NCI-H2196 (cell line): ENCODE measurements around the gene NUCKS1.

Experiments
- DNase-seq: peaks from one replicate; lab custom pipeline; 2025; ENCODE audit not compliant: unreplicated experiment; lab: John Stamatoyannopoulos, UW

The NUCKS1 gene

GRCh38 chr1:205670611-205671430 lies 79.2 kb downstream of the NUCKS1 start:
- DNase-seq = no peak

- DNase-seq = no peak
Observed at GRCh38 chr1:205670150-205670446, 79.9 kb downstream of the NUCKS1 start.

DNA sequence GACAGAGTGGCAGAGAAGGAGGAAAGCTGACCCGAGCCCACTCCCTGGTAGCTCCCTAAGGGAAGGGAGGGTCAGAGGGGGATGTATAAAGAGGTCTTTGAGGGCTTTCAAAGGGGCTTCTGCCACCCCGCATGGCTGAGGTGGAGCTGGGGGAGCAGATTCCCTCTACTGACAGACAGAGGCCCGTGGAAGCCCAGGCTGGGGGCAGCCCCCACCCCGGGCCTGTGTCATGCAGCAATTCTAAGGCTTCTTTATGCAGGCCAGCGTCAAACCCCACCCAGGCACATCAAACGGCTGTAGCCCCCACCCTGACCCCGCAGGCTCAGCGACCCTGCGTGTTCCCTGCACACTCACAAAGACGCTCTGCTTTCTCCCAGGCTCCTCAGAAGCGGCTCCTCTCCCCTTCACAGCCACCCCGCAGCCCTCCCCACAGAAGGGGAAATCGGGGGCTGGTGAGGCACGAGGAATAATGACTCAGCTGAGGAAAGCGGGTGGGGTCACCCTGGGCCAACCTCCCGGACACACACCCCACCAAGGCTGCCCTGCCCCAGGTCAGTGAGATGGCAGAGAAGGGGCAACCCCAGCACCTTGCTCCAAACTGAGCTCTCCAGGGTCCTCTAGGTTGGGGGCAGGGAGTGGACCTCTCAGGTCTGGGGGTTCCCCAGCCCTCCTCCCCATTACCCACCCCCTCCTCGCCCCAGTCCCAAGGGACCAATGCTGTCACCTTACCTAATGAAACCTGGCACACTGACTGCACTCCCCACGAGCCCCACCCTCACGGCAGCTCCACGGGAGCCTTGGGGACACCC lies 80.4 kb downstream of the NUCKS1 start:
- no peak for DNase-seq

DNA sequence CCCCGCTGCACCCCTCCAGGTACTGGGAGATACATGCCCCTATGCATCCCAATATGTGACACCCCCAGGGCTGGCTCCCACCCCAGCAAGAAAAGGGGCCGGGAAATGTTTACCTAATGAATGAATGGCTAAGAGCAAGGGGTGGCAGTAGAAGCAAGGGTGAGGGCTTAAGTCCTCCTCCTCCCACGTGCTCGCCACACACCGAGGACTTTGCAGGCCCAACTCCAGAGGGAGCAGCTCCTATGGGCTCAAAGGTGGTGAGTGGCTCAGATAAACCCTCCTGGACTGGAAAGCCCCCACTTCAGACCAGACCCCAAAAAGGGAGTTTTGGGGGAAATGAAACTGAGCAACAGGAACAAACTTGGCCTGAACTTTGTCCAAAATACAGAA lies 81.0 kb downstream of the NUCKS1 start:
- no peak for DNase-seq

GRCh38 chr1:205667909-205668643 lies 81.9 kb downstream of the NUCKS1 start:
- DNase-seq = no peak

DNA sequence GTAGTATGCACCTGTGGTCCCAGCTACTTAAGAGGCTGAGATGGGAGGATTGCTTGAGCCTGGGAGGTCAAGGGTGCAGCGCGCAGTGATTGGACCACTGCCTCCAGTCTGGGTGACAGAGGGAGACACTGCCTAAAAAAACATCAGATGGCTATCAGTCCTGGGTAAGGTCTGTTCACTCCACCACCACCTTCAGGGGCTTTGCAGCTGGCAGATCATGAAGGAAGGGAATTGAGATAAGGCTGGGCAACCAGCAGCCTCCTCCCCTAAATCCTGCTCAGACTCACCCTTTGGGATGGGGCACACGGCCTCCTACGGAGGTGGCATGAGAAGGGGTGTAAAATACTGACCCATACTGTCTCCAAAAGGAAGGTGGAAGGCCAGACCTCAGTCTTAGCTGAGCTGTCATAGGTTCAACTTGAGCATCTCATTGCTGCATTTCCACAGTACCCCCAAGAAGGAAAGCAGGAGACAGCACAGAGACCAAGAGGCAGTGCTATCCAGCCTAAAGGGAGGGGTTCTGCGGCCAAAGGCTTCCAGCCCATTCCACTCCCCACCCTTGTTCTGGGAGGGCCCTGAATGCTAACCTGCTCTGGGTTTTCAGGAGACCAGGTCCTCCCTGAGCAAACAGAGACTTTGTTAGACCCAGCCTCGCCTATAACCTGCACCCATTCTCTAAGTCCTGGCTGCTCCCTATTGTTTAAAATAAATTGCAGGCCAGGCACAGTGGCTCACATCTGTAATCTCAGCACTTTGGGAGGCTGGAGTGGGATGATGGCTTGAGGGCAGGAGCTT lies 83.4 kb downstream of the NUCKS1 start:
- DNase-seq = no peak

- no peak for DNase-seq
Observed at GRCh38 chr1:205665201-205666045, 84.6 kb downstream of the NUCKS1 start.

- peak; percentile 65 for DNase-seq
Observed at GRCh38 chr1:205664399-205665017, 85.5 kb downstream of the NUCKS1 start.

DNA sequence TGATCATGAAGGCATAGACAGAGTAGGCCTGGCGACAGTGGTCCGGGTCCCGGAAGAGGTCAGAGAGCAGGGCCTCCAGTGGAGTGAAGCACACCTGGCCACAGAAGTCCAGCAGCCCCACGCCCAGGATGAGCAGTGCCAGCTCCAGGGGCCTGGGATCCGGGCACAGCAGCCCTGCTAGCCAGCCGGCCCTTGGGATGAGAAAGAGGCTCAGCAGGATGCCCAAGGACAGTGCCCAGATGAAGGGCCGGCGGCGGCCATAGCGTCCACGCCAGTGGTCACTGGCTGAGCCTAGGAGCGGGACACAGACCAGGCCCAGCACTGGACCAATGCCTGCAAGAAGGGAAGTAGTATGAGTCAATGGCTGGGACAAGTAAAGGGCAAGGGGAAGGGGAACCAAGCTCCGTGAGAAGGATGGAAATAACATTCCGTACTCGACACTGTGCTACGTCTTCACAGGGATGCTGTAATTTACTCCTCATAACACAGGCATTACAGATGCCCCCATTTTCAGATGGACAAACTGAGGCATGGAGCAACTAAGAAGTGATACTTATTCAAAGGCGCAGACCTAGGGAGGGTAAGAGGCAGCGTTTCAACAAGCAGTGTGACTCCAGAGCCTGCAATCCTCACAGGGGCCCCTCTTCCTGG lies 86.6 kb downstream of the NUCKS1 start:
- no peak for DNase-seq
